Measurements from ENCODE around the gene ATXN7L3. TPM values are rescaled to one million over a fixed set of nuclear protein-coding genes. Genes with fewer than 3 reads are reported as not detected.
"Not testable (repeated sequence)": the region's sequence is repeated elsewhere in the genome, so short reads cannot be mapped to it uniquely, and the experiment has no call there.

The ATXN7L3 gene
- 10 to 100 TPM; 54.6 to 71.1 (median 68.9) TPM for polyA plus RNA-seq (ENCODE audit: insufficient read length in 4 of 4)

GRCh38 chr17:44199553-44200477 is at the start of gene ATXN7L3:
Gene ATXN7L3, minus strand, starts transcription at chr17:44199884. Its CDS starts 1,814 bp downstream, at chr17:44198070.
- DNase-seq (ENCODE audit: low read depth in 4 of 4, low spot score in 3 of 4), result peak; percentile 92 to 95 (median 95)

- DNase-seq (ENCODE audit: low read depth in 4 of 4, low spot score in 3 of 4), result no peak
Observed at GRCh38 chr17:44247876-44248736, 48.4 kb upstream of the ATXN7L3 start.

- DNase-seq (ENCODE audit: low read depth in 4 of 4, low spot score in 3 of 4), result no peak
Observed at GRCh38 chr17:44247440-44247841, 47.8 kb upstream of the ATXN7L3 start.

- no peak for DNase-seq (ENCODE audit: low read depth in 4 of 4, low spot score in 3 of 4)
Observed at GRCh38 chr17:44241106-44241624, 41.5 kb upstream of the ATXN7L3 start.

- DNase-seq (ENCODE audit: low read depth in 4 of 4, low spot score in 3 of 4), result not testable (repeated sequence)
Observed at GRCh38 chr17:44237886-44238285, 38.2 kb upstream of the ATXN7L3 start.

GRCh38 chr17:44236444-44236991 is 36.8 kb upstream of the ATXN7L3 start:
- DNase-seq (ENCODE audit: low read depth in 4 of 4, low spot score in 3 of 4), result no peak

- no peak for DNase-seq (ENCODE audit: low read depth in 4 of 4, low spot score in 3 of 4)
Observed at GRCh38 chr17:44235583-44235936, 35.9 kb upstream of the ATXN7L3 start.

GRCh38 chr17:44233582-44233981 is 33.9 kb upstream of the ATXN7L3 start:
- DNase-seq (ENCODE audit: low read depth in 4 of 4, low spot score in 3 of 4), result no peak

- DNase-seq (ENCODE audit: low read depth in 4 of 4, low spot score in 3 of 4), result no peak
Observed at GRCh38 chr17:44232061-44232460, 32.4 kb upstream of the ATXN7L3 start.

- no peak for DNase-seq (ENCODE audit: low read depth in 4 of 4, low spot score in 3 of 4)
Observed at GRCh38 chr17:44230140-44230539, 30.5 kb upstream of the ATXN7L3 start.

GRCh38 chr17:44229090-44229489 is 29.4 kb upstream of the ATXN7L3 start:
- no peak for DNase-seq (ENCODE audit: low read depth in 4 of 4, low spot score in 3 of 4)

- no peak for DNase-seq (ENCODE audit: low read depth in 4 of 4, low spot score in 3 of 4)
Observed at GRCh38 chr17:44223541-44224071, 23.9 kb upstream of the ATXN7L3 start.

- peak in 1 of 4 donors; percentile 66 for DNase-seq (ENCODE audit: low read depth in 4 of 4, low spot score in 3 of 4)
Observed at GRCh38 chr17:44222112-44222869, 22.6 kb upstream of the ATXN7L3 start.

GRCh38 chr17:44221862-44222111 is 22.1 kb upstream of the ATXN7L3 start:
- DNase-seq (ENCODE audit: low read depth in 4 of 4, low spot score in 3 of 4), result no peak

- DNase-seq (ENCODE audit: low read depth in 4 of 4, low spot score in 3 of 4), result peak in 3 of 4 donors; percentile 41 to 59 (median 48)
Observed at GRCh38 chr17:44221084-44221861, 21.6 kb upstream of the ATXN7L3 start.

GRCh38 chr17:44220213-44221083 is 20.8 kb upstream of the ATXN7L3 start:
- DNase-seq (ENCODE audit: low read depth in 4 of 4, low spot score in 3 of 4), result peak in 1 of 4 donors; percentile 33

- peak in 3 of 4 donors; percentile 60 to 65 (median 64) for DNase-seq (ENCODE audit: low read depth in 4 of 4, low spot score in 3 of 4)
Observed at GRCh38 chr17:44219616-44220212, 20.0 kb upstream of the ATXN7L3 start, which contains the start of gene UBTF. Gene UBTF, minus strand, starts transcription at chr17:44219675. Its CDS starts 1,446 bp downstream, at chr17:44218229.

Data from left renal pelvis (tissue), 4 donors.